Astrocyte of the cerebellum (primary cell): ENCODE data around the gene THSD4.

Experiments used
- DNase-seq: peaks from one replicate; pipeline ENCODE4 v3.0.0-alpha.2; 2011; ENCODE audit warnings: low read depth
- H3K4me3 ChIP-seq: 2 replicates; pipeline ENCODE4 v1.5.1; 2011; ENCODE audit warnings: mild to moderate bottlenecking, low read depth, low read length, moderate library complexity
- CTCF ChIP-seq: IDR thresholded peaks from 2 replicates; pipeline ENCODE4 v1.5.1; 2012; ENCODE audit warnings: low read length, low read depth, moderate library complexity, mild to moderate bottlenecking; ENCODE audit errors: missing control alignments
- in situ Hi-C: cut with HindIII; loops from 2 replicates; pipeline ENCODE4 v1.10.0; 2017; ENCODE audit warnings: low sequenced_read_pairs

THSD4 gene

GRCh38 chr15:71810256-71811035, 695.2 kb downstream of the THSD4 start, which contains the start of gene NR2E3:
Gene NR2E3 (plus strand): TSS chr15:71810554. CDS start chr15:71810744, 190 bp downstream.
- TF ChIP-seq CTCF, result no peak
- no peak for DNase-seq
- H3K4me3 ChIP-seq, result no peak within 1 kb of the TSS
- in situ Hi-C loops, result no loop called here

GRCh38 chr15:71811036-71811736, 695.9 kb downstream of the THSD4 start:
- no peak for TF ChIP-seq CTCF
- in situ Hi-C loops, result no loop called here
- H3K4me3 ChIP-seq, result no peak overlapping the region
- DNase-seq, result no peak

- no peak for TF ChIP-seq CTCF
- no peak overlapping the region for H3K4me3 ChIP-seq
- no peak for DNase-seq
- in situ Hi-C loops, result no loop called here
Measured at GRCh38 chr15:71811752-71812735, 696.8 kb downstream of the THSD4 start.

GRCh38 chr15:71812966-71813722, 697.9 kb downstream of the THSD4 start:
- TF ChIP-seq CTCF, result no peak
- no peak overlapping the region for H3K4me3 ChIP-seq
- no peak for DNase-seq
- in situ Hi-C loops, result no loop called here

- H3K4me3 ChIP-seq, result no peak overlapping the region
- DNase-seq, result no peak
- in situ Hi-C loops, result no loop called here
- no peak for TF ChIP-seq CTCF
Measured at GRCh38 chr15:71813723-71814470, 698.6 kb downstream of the THSD4 start.
